HG02981 (cell line): ENCODE measurements around the gene ACSM3.
A peak's percentile ranks its signal among the peaks of the same experiment; 100 is the strongest.
"Not testable (repeated sequence)": the region's sequence is repeated elsewhere in the genome, so short reads cannot be mapped to it uniquely, and the experiment has no call there.

Experiments
- ATAC-seq: cut with Tn5 transposase; IDR thresholded peaks from one replicate; pipeline ENCODE4 v1.9.1; 2021; ENCODE audit warnings: mild to moderate bottlenecking, moderate library complexity; ENCODE audit not compliant: unreplicated experiment

The ACSM3 gene

GRCh38 chr16:20763461-20764232 lies at the start of gene ACSM3:
Gene ACSM3, plus strand, starts transcription at chr16:20764014. Its CDS starts 6,021 bp downstream, at chr16:20770035.
- ATAC-seq = peak; percentile 98

GRCh38 chr16:20717718-20718117 lies 46.1 kb upstream of the ACSM3 start:
- ATAC-seq = not testable (repeated sequence)

- ATAC-seq = no peak
These were observed 43.6 kb upstream of the ACSM3 start for GRCh38 chr16:20720251-20720650.

GRCh38 chr16:20726661-20727060 lies 37.2 kb upstream of the ACSM3 start:
- ATAC-seq = no peak

GRCh38 chr16:20727181-20727580 lies 36.6 kb upstream of the ACSM3 start:
- ATAC-seq = no peak

- no peak for ATAC-seq
These were observed 34.7 kb upstream of the ACSM3 start for GRCh38 chr16:20729141-20729540.

GRCh38 chr16:20734056-20734455 lies 29.8 kb upstream of the ACSM3 start:
- ATAC-seq = no peak

- no peak for ATAC-seq
These were observed 29.0 kb upstream of the ACSM3 start for GRCh38 chr16:20734782-20735181.

- ATAC-seq = no peak
These were observed 28.3 kb upstream of the ACSM3 start for GRCh38 chr16:20735490-20735889.

- ATAC-seq = no peak
These were observed 23.6 kb upstream of the ACSM3 start for GRCh38 chr16:20740007-20740883.

- peak; percentile 77 for ATAC-seq
These were observed 22.8 kb upstream of the ACSM3 start for GRCh38 chr16:20740901-20741521.

- peak; percentile 83 for ATAC-seq
These were observed 22.1 kb upstream of the ACSM3 start, which contains the start of gene THUMPD1 for GRCh38 chr16:20741554-20742285. Gene THUMPD1, minus strand, starts transcription at chr16:20741818. Its CDS starts 79 bp downstream, at chr16:20741739.

GRCh38 chr16:20743591-20743990 lies 20.2 kb upstream of the ACSM3 start:
- no peak for ATAC-seq

GRCh38 chr16:20744922-20745440 lies 18.8 kb upstream of the ACSM3 start:
- no peak for ATAC-seq

- no peak for ATAC-seq
These were observed 17.4 kb upstream of the ACSM3 start for GRCh38 chr16:20746461-20746860.

- ATAC-seq = peak; percentile 61
These were observed 16.6 kb upstream of the ACSM3 start for GRCh38 chr16:20747030-20747816.

- no peak for ATAC-seq
These were observed 14.3 kb upstream of the ACSM3 start for GRCh38 chr16:20749474-20749873.

GRCh38 chr16:20750558-20750957 lies 13.3 kb upstream of the ACSM3 start:
- no peak for ATAC-seq

GRCh38 chr16:20753727-20754126 lies 10.1 kb upstream of the ACSM3 start:
- ATAC-seq = no peak

GRCh38 chr16:20755238-20755637 lies 8.6 kb upstream of the ACSM3 start:
- ATAC-seq = no peak
